Progenitor cell of endocrine pancreas (in vitro differentiated cells): ENCODE data around the gene KLRB1. TPM values are rescaled to one million over a fixed set of nuclear protein-coding genes. Genes with fewer than 3 reads are reported as not detected.
"Not testable (repeated sequence)": the region's sequence is repeated elsewhere in the genome, so short reads cannot be mapped to it uniquely, and the experiment has no call there.

ENCODE experiments used
- DNase-seq: peaks from one replicate; pipeline ENCODE4 v3.0.0; 2021; ENCODE audit warnings: low spot score; ENCODE audit not compliant: unreplicated experiment
- H3K27ac Mint-ChIP-seq: 2 replicates; pipeline ENCODE4 v1.8.0; 2021; ENCODE audit warnings: mild to moderate bottlenecking, moderate library complexity, mixed read lengths
- H3K27me3 Mint-ChIP-seq: 2 replicates; pipeline ENCODE4 v1.8.0; 2021; ENCODE audit warnings: mixed read lengths
- H3K36me3 Mint-ChIP-seq: 2 replicates; pipeline ENCODE4 v1.8.0; 2022; ENCODE audit warnings: mixed read lengths; ENCODE audit not compliant: insufficient read depth
- H3K4me1 Mint-ChIP-seq: 2 replicates; pipeline ENCODE4 v1.8.0; 2021; ENCODE audit warnings: low read depth, mixed read lengths
- H3K4me3 Mint-ChIP-seq: 2 replicates; pipeline ENCODE4 v1.8.0; 2021; ENCODE audit warnings: low read depth, mild to moderate bottlenecking, moderate library complexity, mixed read lengths
- H3K9me3 Mint-ChIP-seq: 2 replicates; pipeline ENCODE4 v1.8.0; 2021; ENCODE audit warnings: low read depth, mixed read lengths
- CTCF ChIP-seq: fragments of 200-600 bp; sonication (generic); IDR thresholded peaks from one replicate; pipeline ENCODE4 v1.5.0; 2021; ENCODE audit warnings: antibody characterized with exemption, mild to moderate bottlenecking; ENCODE audit not compliant: unreplicated experiment
- total RNA-seq: library from RNA; stranded (reverse); gene quantifications from 2 replicates; pipeline ENCODE4 v1.2.1, GENCODE V29; 2021

The KLRB1 gene
- total RNA-seq, 1 donor from 2014 or later, result not detected

GRCh38 chr12:9647825-9648700 is 40.3 kb upstream of the KLRB1 start:
- Mint-ChIP-seq H3K27me3 (no peaks in the 10 kb centered on the region), H3K4me1 (peaks cover 44% of the 10 kb centered on the region), H3K4me3 (peak overlapping the region; percentile 93), H3K9me3 (peaks cover 9% of the 10 kb centered on the region), H3K36me3 (peaks cover 13% of the 10 kb centered on the region), H3K27ac (peak overlapping the region; percentile 99)
- peak; percentile 79 for DNase-seq
- no peak for TF ChIP-seq CTCF

- Mint-ChIP-seq H3K4me3 (peak overlapping the region; percentile 93), H3K27ac (peak overlapping the region; percentile 97), H3K27me3 (no peaks in the 10 kb centered on the region), H3K4me1 (peaks cover 42% of the 10 kb centered on the region), H3K9me3 (peaks cover 9% of the 10 kb centered on the region), H3K36me3 (peaks cover 13% of the 10 kb centered on the region)
- no peak for DNase-seq
- TF ChIP-seq CTCF, result no peak
These were observed 39.4 kb upstream of the KLRB1 start for GRCh38 chr12:9646794-9647781.

GRCh38 chr12:9644985-9645551 is 37.4 kb upstream of the KLRB1 start:
- not testable (repeated sequence) for H3K36me3 Mint-ChIP-seq, H3K27me3 Mint-ChIP-seq, H3K9me3 Mint-ChIP-seq, H3K4me3 Mint-ChIP-seq, H3K27ac Mint-ChIP-seq, DNase-seq
- H3K4me1 Mint-ChIP-seq, result peaks cover 28% of the 10 kb centered on the region

GRCh38 chr12:9643266-9643660 is 35.5 kb upstream of the KLRB1 start:
- no peak for DNase-seq
- no peak for TF ChIP-seq CTCF
- Mint-ChIP-seq H3K27me3 (no peaks in the 10 kb centered on the region), H3K36me3 (peaks cover 11% of the 10 kb centered on the region), H3K27ac (no peak overlapping the region), H3K4me1 (peaks cover 12% of the 10 kb centered on the region), H3K9me3 (peaks cover 12% of the 10 kb centered on the region), H3K4me3 (no peak overlapping the region)

- no peak for TF ChIP-seq CTCF
- Mint-ChIP-seq H3K27ac (no peak overlapping the region), H3K4me3 (no peak overlapping the region), H3K27me3 (no peaks in the 10 kb centered on the region), H3K36me3 (peaks cover 11% of the 10 kb centered on the region), H3K9me3 (peaks cover 12% of the 10 kb centered on the region), H3K4me1 (peaks cover 11% of the 10 kb centered on the region)
- no peak for DNase-seq
These were observed 35.0 kb upstream of the KLRB1 start for GRCh38 chr12:9642606-9643265.
